Activated CD8-positive, alpha-beta T cell treated with anti-CD3 and anti-CD28 coated beads, Interleukin-2, amount 10 ng/mL, durations not matched to agents 7 days and 5 days (primary cell): Measurements from ENCODE around the gene CRIM1. TPM values are rescaled to one million over a fixed set of nuclear protein-coding genes. Genes with fewer than 3 reads are reported as not detected.

Source experiments
- ATAC-seq: fragments of 150-1000 bp; cut with Tn5 transposase; one replicate; pipeline ENCODE4 v1.10.0; 2021; ENCODE audit warnings: moderate library complexity
- CTCF ChIA-PET: fragments of 350-600 bp; sonication (Branson Sonifier 250); formaldehyde crosslinking; loops from one replicate; lab custom pipeline; 2021; ENCODE audit warnings: antibody characterized with exemption; lab: Charles Lee
- POLR2A ChIA-PET: fragments of 350-600 bp; sonication (Branson Sonifier 250); formaldehyde crosslinking; loops from one replicate; lab custom pipeline; 2021; ENCODE audit warnings: antibody characterized with exemption; lab: Charles Lee
- DNase-seq: peaks from one replicate; pipeline ENCODE4 v3.0.0-alpha.2; 2020
- H3K27ac Mint-ChIP-seq: one replicate; pipeline ENCODE4 v1.8.0; 2021; ENCODE audit warnings: mild to moderate bottlenecking, mixed read lengths
- H3K27me3 Mint-ChIP-seq: one replicate; pipeline ENCODE4 v1.8.0; 2021; ENCODE audit warnings: low read depth, mixed read lengths
- H3K36me3 Mint-ChIP-seq: one replicate; pipeline ENCODE4 v1.8.0; 2021; ENCODE audit warnings: low read depth, mixed read lengths
- H3K4me1 Mint-ChIP-seq: one replicate; pipeline ENCODE4 v1.8.0; 2021; ENCODE audit warnings: low read depth, mixed read lengths
- H3K4me3 Mint-ChIP-seq: one replicate; pipeline ENCODE4 v1.8.0; 2021; ENCODE audit warnings: mild to moderate bottlenecking, mixed read lengths
- H3K9me3 Mint-ChIP-seq: one replicate; pipeline ENCODE4 v1.8.0; 2022; ENCODE audit warnings: mixed read lengths; ENCODE audit not compliant: insufficient read depth
- total RNA-seq, 2 experiments: library from RNA; stranded (reverse); gene quantifications; one replicate each; pipeline ENCODE4 v1.2.3, GENCODE V29; 2021

Gene CRIM1
- total RNA-seq, 2 experiments from 2014 or later: 3.7 to 4.4 TPM

- ATAC-seq: no peak
- ChIA-PET POLR2A (no interaction called here), CTCF (interaction anchor here (1.2 kb wide), 1 partner anchor 176 kb away, joined by 3 read pairs; no protein-coding TSS in a partner anchor)
- no peaks in the 10 kb centered on the region for H3K9me3 Mint-ChIP-seq
- DNase-seq: no peak
- H3K27ac Mint-ChIP-seq: no peak overlapping the region
- H3K4me3 Mint-ChIP-seq: no peak overlapping the region
- peaks cover 2% of the 10 kb centered on the region for H3K36me3 Mint-ChIP-seq
- H3K4me1 Mint-ChIP-seq: peaks cover 9% of the 10 kb centered on the region
- H3K27me3 Mint-ChIP-seq: no peaks in the 10 kb centered on the region
Observed at GRCh38 chr2:36528766-36529392, 173.3 kb downstream of the CRIM1 start.

- ChIA-PET CTCF (no interaction called here), POLR2A (interaction anchor here (1.0 kb wide), 1 partner anchor 24 kb away, joined by 3 read pairs; no protein-coding TSS in a partner anchor)
- no peak overlapping the region for H3K4me3 Mint-ChIP-seq
- ATAC-seq (no peak), DNase-seq (no peak)
- H3K27ac Mint-ChIP-seq: no peak overlapping the region
- no peaks in the 10 kb centered on the region for H3K36me3 Mint-ChIP-seq
- no peaks in the 10 kb centered on the region for H3K9me3 Mint-ChIP-seq
- H3K4me1 Mint-ChIP-seq: peaks cover 9% of the 10 kb centered on the region
- H3K27me3 Mint-ChIP-seq: no peaks in the 10 kb centered on the region
Observed at GRCh38 chr2:36530178-36530982, 174.8 kb downstream of the CRIM1 start.

- H3K4me1 Mint-ChIP-seq: peaks cover 9% of the 10 kb centered on the region
- ChIA-PET CTCF (no interaction called here), POLR2A (interaction anchor here (1.0 kb wide), 1 partner anchor 24 kb away, joined by 3 read pairs; no protein-coding TSS in a partner anchor)
- no peak for ATAC-seq
- no peak overlapping the region for H3K27ac Mint-ChIP-seq
- H3K9me3 Mint-ChIP-seq: no peaks in the 10 kb centered on the region
- no peak overlapping the region for H3K4me3 Mint-ChIP-seq
- H3K27me3 Mint-ChIP-seq: no peaks in the 10 kb centered on the region
- no peak for DNase-seq
- no peaks in the 10 kb centered on the region for H3K36me3 Mint-ChIP-seq
Observed at GRCh38 chr2:36530983-36531354, 175.4 kb downstream of the CRIM1 start.

GRCh38 chr2:36534275-36534799 lies 178.8 kb downstream of the CRIM1 start:
- no peaks in the 10 kb centered on the region for H3K27me3 Mint-ChIP-seq
- no peak overlapping the region for H3K4me3 Mint-ChIP-seq
- no peaks in the 10 kb centered on the region for H3K36me3 Mint-ChIP-seq
- ATAC-seq: no peak
- no peaks in the 10 kb centered on the region for H3K9me3 Mint-ChIP-seq
- H3K4me1 Mint-ChIP-seq: no peaks in the 10 kb centered on the region
- ChIA-PET POLR2A (no interaction called here), CTCF (no interaction called here)
- H3K27ac Mint-ChIP-seq: no peak overlapping the region
- no peak for DNase-seq

GRCh38 chr2:36535099-36535498 lies 179.5 kb downstream of the CRIM1 start:
- Mint-ChIP-seq H3K27ac (no peak overlapping the region), H3K4me3 (no peak overlapping the region), H3K9me3 (no peaks in the 10 kb centered on the region), H3K4me1 (no peaks in the 10 kb centered on the region), H3K27me3 (no peaks in the 10 kb centered on the region), H3K36me3 (no peaks in the 10 kb centered on the region)
- ChIA-PET CTCF (no interaction called here), POLR2A (no interaction called here)
- DNase-seq: no peak
- ATAC-seq: no peak

GRCh38 chr2:36536776-36537175 lies 181.2 kb downstream of the CRIM1 start:
- Mint-ChIP-seq H3K27ac (no peak overlapping the region), H3K36me3 (no peaks in the 10 kb centered on the region), H3K4me3 (no peak overlapping the region), H3K9me3 (no peaks in the 10 kb centered on the region), H3K4me1 (no peaks in the 10 kb centered on the region), H3K27me3 (no peaks in the 10 kb centered on the region)
- ATAC-seq (no peak), DNase-seq (no peak)
- CTCF ChIA-PET: interaction anchor here (0.5 kb wide), 1 partner anchor 35 kb away, joined by 3 read pairs; no protein-coding TSS in a partner anchor
- POLR2A ChIA-PET: interaction anchor here (0.6 kb wide), 1 partner anchor 33 kb away, joined by 3 read pairs; no protein-coding TSS in a partner anchor

- POLR2A ChIA-PET: interaction anchor here (1.1 kb wide), 1 partner anchor 18 kb away, joined by 5 read pairs; no protein-coding TSS in a partner anchor
Observed at GRCh38 chr2:36538335-36538734, 182.8 kb downstream of the CRIM1 start.

GRCh38 chr2:36539631-36540030 lies 184.1 kb downstream of the CRIM1 start:
- H3K4me1 Mint-ChIP-seq: no peaks in the 10 kb centered on the region
- ChIA-PET POLR2A (no interaction called here), CTCF (no interaction called here)
- no peak overlapping the region for H3K27ac Mint-ChIP-seq
- H3K27me3 Mint-ChIP-seq: no peaks in the 10 kb centered on the region
- DNase-seq (no peak), ATAC-seq (no peak)
- H3K9me3 Mint-ChIP-seq: no peaks in the 10 kb centered on the region
- H3K36me3 Mint-ChIP-seq: no peaks in the 10 kb centered on the region
- no peak overlapping the region for H3K4me3 Mint-ChIP-seq

More at GRCh38 chr2:36538335-36538734, 182.8 kb downstream of the CRIM1 start:
- Mint-ChIP-seq H3K4me3 (no peak overlapping the region), H3K27me3 (no peaks in the 10 kb centered on the region), H3K9me3 (no peaks in the 10 kb centered on the region), H3K36me3 (no peaks in the 10 kb centered on the region), H3K4me1 (no peaks in the 10 kb centered on the region), H3K27ac (no peak overlapping the region)
- ATAC-seq (no peak), DNase-seq (no peak)
- CTCF ChIA-PET: no interaction called here

GRCh38 chr2:36540986-36541754 lies 185.6 kb downstream of the CRIM1 start:
- Mint-ChIP-seq H3K4me3 (no peak overlapping the region), H3K9me3 (no peaks in the 10 kb centered on the region), H3K27me3 (no peaks in the 10 kb centered on the region), H3K27ac (no peak overlapping the region), H3K4me1 (no peaks in the 10 kb centered on the region), H3K36me3 (no peaks in the 10 kb centered on the region)
- POLR2A ChIA-PET: no interaction called here
- CTCF ChIA-PET: no interaction called here
- ATAC-seq: no peak
- DNase-seq: no peak

GRCh38 chr2:36541891-36542595 lies 186.5 kb downstream of the CRIM1 start:
- no peaks in the 10 kb centered on the region for H3K27me3 Mint-ChIP-seq
- ChIA-PET CTCF (no interaction called here), POLR2A (no interaction called here)
- H3K36me3 Mint-ChIP-seq: no peaks in the 10 kb centered on the region
- H3K9me3 Mint-ChIP-seq: no peaks in the 10 kb centered on the region
- H3K4me1 Mint-ChIP-seq: no peaks in the 10 kb centered on the region
- no peak overlapping the region for H3K4me3 Mint-ChIP-seq
- ATAC-seq (no peak), DNase-seq (no peak)
- no peak overlapping the region for H3K27ac Mint-ChIP-seq

- peaks cover 9% of the 10 kb centered on the region for H3K4me1 Mint-ChIP-seq
- DNase-seq (no peak), ATAC-seq (no peak)
- H3K4me3 Mint-ChIP-seq: no peak overlapping the region
- H3K27ac Mint-ChIP-seq: no peak overlapping the region
- ChIA-PET CTCF (no interaction called here), POLR2A (no interaction called here)
- no peaks in the 10 kb centered on the region for H3K27me3 Mint-ChIP-seq
- H3K9me3 Mint-ChIP-seq: no peaks in the 10 kb centered on the region
- peaks cover 14% of the 10 kb centered on the region for H3K36me3 Mint-ChIP-seq
Observed at GRCh38 chr2:36544638-36545338, 189.2 kb downstream of the CRIM1 start.
